Tibial artery (tissue), 4 donors: ENCODE measurements around the gene KRT80.

Experiments
- DNase-seq, 2 donors: peaks; one replicate each; pipeline ENCODE4 v3.0.0-alpha.2; 2019
- H3K27ac ChIP-seq, 2 donors: fragments of 200-600 bp; sonication (generic) in 1 of 2; 1 replicate in 1 of 2; 2 replicates in 1 of 2; pipeline ENCODE4 v1.5.1; 2018 to 2019; ENCODE audit warnings: mild to moderate bottlenecking in 1 of 2
- H3K27me3 ChIP-seq, 2 donors: fragments of 200-600 bp; sonication (generic) in 1 of 2; one replicate each; pipeline versions ENCODE4 v1.5.1 to v1.6.0; 2016 to 2019
- H3K36me3 ChIP-seq, 3 donors: fragments of 200-600 bp; sonication (generic) in 2 of 3; one replicate each; pipeline ENCODE4 v1.5.1; 2016 to 2019; ENCODE audit warnings: mild to moderate bottlenecking in 2 of 3
- H3K4me1 ChIP-seq, 4 donors: fragments of 200-600 bp; sonication (generic) in 2 of 4; 1 replicate in 3 of 4; 2 replicates in 1 of 4; pipeline ENCODE4 v1.5.1; 2016 to 2019
- H3K4me3 ChIP-seq, 2 donors: fragments of 200-600 bp; sonication (generic) in 1 of 2; 1 replicate in 1 of 2; 2 replicates in 1 of 2; pipeline ENCODE4 v1.5.1; 2018 to 2019; ENCODE audit warnings: mild to moderate bottlenecking in 2 of 2
- H3K9me3 ChIP-seq, 3 donors: fragments of 200-600 bp; sonication (generic) in 1 of 3; one replicate each; pipeline ENCODE4 v1.5.1; 2016 to 2019
- intact Hi-C: fragments of 100-400 bp; cut with DNase I; formaldehyde crosslinking; loops from one replicate; pipeline ENCODE4 v1.15.0; 2023; ENCODE audit warnings: low total_unique reads
- TF ChIP-seq, protein P1 (sequence below), 2 experiments: fragments of 200-600 bp in 1 of 2; fragments of 450-650 bp in 1 of 2; IDR thresholded peaks; one replicate each; pipeline ENCODE4 v1.5.1; 2017 to 2019; ENCODE audit warnings: antibody characterized with exemption in 2 of 2, mild to moderate bottlenecking in 1 of 2, moderate library complexity in 1 of 2

KRT80 gene

GRCh38 chr12:52204931-52205505, 13.2 kb upstream of the KRT80 start:
- intact Hi-C loops: no loop called here
- TF ChIP-seq, protein P1, sequence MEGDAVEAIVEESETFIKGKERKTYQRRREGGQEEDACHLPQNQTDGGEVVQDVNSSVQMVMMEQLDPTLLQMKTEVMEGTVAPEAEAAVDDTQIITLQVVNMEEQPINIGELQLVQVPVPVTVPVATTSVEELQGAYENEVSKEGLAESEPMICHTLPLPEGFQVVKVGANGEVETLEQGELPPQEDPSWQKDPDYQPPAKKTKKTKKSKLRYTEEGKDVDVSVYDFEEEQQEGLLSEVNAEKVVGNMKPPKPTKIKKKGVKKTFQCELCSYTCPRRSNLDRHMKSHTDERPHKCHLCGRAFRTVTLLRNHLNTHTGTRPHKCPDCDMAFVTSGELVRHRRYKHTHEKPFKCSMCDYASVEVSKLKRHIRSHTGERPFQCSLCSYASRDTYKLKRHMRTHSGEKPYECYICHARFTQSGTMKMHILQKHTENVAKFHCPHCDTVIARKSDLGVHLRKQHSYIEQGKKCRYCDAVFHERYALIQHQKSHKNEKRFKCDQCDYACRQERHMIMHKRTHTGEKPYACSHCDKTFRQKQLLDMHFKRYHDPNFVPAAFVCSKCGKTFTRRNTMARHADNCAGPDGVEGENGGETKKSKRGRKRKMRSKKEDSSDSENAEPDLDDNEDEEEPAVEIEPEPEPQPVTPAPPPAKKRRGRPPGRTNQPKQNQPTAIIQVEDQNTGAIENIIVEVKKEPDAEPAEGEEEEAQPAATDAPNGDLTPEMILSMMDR (IDR thresholded peaks at IDR 0.05): no peak
- no peak overlapping the region for H3K4me3 ChIP-seq

GRCh38 chr12:52204095-52204930, 12.5 kb upstream of the KRT80 start:
- no peak overlapping the region for H3K27ac ChIP-seq

More at GRCh38 chr12:52204931-52205505, 13.2 kb upstream of the KRT80 start:
- Histone ChIP-seq H3K9me3 (no peaks in the 10 kb centered on the region), H3K27me3 (no peaks in the 10 kb centered on the region), H3K27ac (no peak overlapping the region), H3K36me3 (no peaks in the 10 kb centered on the region), H3K4me1 (peaks cover 0 to 40% (median 6%) of the 10 kb centered on the region in 4 donors)
- no peak for DNase-seq

GRCh38 chr12:52203079-52203921, 11.5 kb upstream of the KRT80 start:
- intact Hi-C loops: no loop called here
- Histone ChIP-seq H3K4me3 (no peak overlapping the region), H3K9me3 (no peaks in the 10 kb centered on the region), H3K27ac (no peak overlapping the region), H3K36me3 (no peaks in the 10 kb centered on the region), H3K27me3 (no peaks in the 10 kb centered on the region), H3K4me1 (peaks cover 0 to 40% (median 6%) of the 10 kb centered on the region in 4 donors)
- DNase-seq: peak; percentile 69 to 79
- TF ChIP-seq, protein P1 (IDR thresholded peaks at IDR 0.05): no peak

More at GRCh38 chr12:52204095-52204930, 12.5 kb upstream of the KRT80 start:
- DNase-seq: peak in 1 of 2 donors; percentile 55
- no peaks in the 10 kb centered on the region for H3K9me3 ChIP-seq
- H3K4me1 ChIP-seq: peaks cover 0 to 40% (median 6%) of the 10 kb centered on the region in 4 donors
- intact Hi-C loops: no loop called here
- TF ChIP-seq, protein P1 (IDR thresholded peaks at IDR 0.05): no peak
- no peak overlapping the region for H3K4me3 ChIP-seq
- H3K27me3 ChIP-seq: no peaks in the 10 kb centered on the region
- H3K36me3 ChIP-seq: no peaks in the 10 kb centered on the region

DNA sequence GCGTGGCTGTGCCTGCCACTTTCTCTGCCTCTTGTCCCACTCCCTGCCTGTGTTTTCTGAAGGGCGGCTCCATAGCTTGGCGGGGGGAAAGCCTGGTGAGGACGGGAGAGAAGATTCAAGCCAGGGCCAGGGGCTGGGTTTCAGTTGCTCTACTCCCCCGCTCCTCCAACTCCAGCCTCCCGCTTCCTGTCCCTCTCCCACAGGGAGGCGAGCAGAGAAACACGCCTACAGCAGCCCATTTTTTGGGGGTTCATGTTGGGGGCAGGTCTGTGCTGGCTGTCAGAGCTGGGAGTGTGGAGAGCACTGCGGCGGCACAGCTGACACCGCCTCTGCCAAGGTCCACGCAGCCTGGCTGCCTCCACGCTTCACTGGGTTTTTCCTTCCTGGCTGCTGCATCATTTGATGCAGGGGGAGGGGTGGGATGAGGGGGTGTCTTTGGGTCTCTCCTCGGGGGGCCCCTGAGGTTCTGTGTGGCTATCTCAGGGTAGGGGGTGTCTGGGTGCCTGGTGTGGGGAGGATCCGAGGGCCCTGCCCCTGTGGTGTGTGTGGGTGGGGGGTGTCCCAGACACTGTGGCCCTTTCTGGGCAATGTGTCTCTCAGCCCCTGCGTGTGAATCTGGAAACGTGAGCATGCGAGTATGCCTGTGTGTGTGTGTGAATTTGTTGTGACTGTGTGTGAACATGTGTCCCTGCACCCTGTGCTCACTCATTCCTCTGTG, 10.7 kb upstream of the KRT80 start:
- H3K9me3 ChIP-seq: no peaks in the 10 kb centered on the region
- H3K4me3 ChIP-seq: peak overlapping the region in 1 of 2 donors; percentile 13
- peak overlapping the region in 1 of 2 donors; percentile 22 for H3K27ac ChIP-seq
- TF ChIP-seq, protein P1 (IDR thresholded peaks at IDR 0.05): no peak
- DNase-seq: peak in 1 of 2 donors; percentile 65
- peaks cover 0 to 33% (median 6%) of the 10 kb centered on the region in 4 donors for H3K4me1 ChIP-seq
- H3K27me3 ChIP-seq: no peaks in the 10 kb centered on the region
- intact Hi-C loops: no loop called here
- no peaks in the 10 kb centered on the region for H3K36me3 ChIP-seq

DNA sequence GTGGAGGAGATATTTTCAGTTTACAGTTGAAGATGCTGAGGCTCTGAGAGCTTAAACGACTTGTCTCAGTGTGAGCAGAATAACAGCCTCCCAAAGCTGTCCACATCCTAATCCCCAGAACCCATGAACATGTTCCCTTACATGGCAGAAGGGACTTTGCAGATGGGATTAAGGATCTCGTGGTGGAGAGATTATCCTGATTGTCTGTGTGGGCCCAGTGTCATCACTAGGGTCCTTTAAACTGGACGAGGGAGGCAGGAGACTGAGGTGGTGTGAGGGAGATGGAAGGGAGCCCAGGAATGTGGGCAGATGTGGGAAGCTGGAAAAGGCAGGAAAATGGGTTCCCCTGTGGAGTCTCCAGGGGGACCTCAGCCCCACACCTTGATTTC, 9.6 kb upstream of the KRT80 start:
- no peaks in the 10 kb centered on the region for H3K36me3 ChIP-seq
- H3K9me3 ChIP-seq: no peaks in the 10 kb centered on the region
- no peak for DNase-seq
- TF ChIP-seq, protein P1 (IDR thresholded peaks at IDR 0.05): no peak
- no peak overlapping the region for H3K27ac ChIP-seq
- intact Hi-C loops: no loop called here
- H3K4me3 ChIP-seq: no peak overlapping the region
- H3K27me3 ChIP-seq: no peaks in the 10 kb centered on the region
- peaks cover 0 to 22% (median 4%) of the 10 kb centered on the region in 4 donors for H3K4me1 ChIP-seq
